SK-N-SH treated with all-trans-retinoic acid at 6 μM for 48 hours (cell line): ENCODE measurements around the gene PSPH.

Experiments used
- ARNTL ChIP-seq: fragments of 450-650 bp; formaldehyde crosslinking; IDR thresholded peaks from 2 replicates; pipeline ENCODE4 v1.5.0; 2020; ENCODE audit warnings: low read depth, mild to moderate bottlenecking, moderate library complexity, borderline replicate concordance
- RARB ChIP-seq: fragments of 250-450 bp; sonication (Bioruptor Pico); IDR thresholded peaks from 2 replicates; pipeline ENCODE4 v1.8.0; 2021; ENCODE audit warnings: mild to moderate bottlenecking, moderate library complexity
- ZC3H10 ChIP-seq: fragments of 250-450 bp; sonication (Bioruptor Pico); IDR thresholded peaks from 2 replicates; pipeline ENCODE4 v1.5.1; 2021; ENCODE audit warnings: mild to moderate bottlenecking, moderate library complexity
- TF ChIP-seq, protein P1 (sequence below): fragments of 250-450 bp; sonication (Bioruptor Pico); IDR thresholded peaks from 2 replicates; pipeline ENCODE4 v1.8.0; 2020; ENCODE audit warnings: mild to moderate bottlenecking, moderate library complexity, borderline replicate concordance
- TF ChIP-seq, protein P2 (sequence below): fragments of 250-450 bp; sonication (Bioruptor Pico); IDR thresholded peaks from 2 replicates; pipeline ENCODE4 v1.5.1; 2020; ENCODE audit warnings: low read depth, mild to moderate bottlenecking, moderate library complexity

DNA sequence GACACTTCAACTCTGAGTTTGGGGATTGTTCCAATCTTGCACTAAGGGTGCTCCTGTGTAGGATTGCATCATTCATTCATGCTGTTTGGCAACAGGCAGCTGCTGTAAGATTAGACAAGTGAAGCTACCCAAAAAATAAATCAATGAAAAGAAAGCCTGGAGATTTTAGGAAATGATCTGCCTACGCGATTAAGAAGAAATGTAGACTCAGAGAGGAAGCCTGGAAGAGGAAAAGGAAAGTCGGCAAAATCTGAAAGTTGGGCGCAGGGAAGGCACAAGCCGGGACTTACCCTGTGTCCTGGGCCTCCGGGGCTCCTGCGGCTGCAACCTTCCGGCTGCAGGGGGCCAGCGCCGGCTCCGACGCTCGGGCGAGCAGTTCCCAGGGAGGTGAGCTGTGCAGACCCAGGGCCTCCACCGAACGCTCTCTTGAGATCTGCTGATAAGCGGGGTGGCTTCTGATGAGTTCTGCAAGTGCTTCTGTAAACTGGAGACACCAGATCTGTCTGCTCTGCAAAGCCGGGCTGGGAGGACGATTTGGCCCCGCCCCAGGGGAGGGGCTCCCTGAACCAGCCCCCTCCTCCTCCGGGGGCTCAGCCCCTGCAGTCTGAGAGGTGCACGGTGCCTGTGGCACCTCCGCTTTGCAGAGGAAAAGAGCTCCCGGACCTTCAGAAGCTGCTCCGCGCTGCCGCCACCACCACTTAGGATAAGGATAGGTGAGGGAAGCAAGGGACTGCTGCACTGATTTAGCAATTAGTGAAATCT lies 17.4 kb downstream of the PSPH start:
- TF ChIP-seq, protein P1, sequence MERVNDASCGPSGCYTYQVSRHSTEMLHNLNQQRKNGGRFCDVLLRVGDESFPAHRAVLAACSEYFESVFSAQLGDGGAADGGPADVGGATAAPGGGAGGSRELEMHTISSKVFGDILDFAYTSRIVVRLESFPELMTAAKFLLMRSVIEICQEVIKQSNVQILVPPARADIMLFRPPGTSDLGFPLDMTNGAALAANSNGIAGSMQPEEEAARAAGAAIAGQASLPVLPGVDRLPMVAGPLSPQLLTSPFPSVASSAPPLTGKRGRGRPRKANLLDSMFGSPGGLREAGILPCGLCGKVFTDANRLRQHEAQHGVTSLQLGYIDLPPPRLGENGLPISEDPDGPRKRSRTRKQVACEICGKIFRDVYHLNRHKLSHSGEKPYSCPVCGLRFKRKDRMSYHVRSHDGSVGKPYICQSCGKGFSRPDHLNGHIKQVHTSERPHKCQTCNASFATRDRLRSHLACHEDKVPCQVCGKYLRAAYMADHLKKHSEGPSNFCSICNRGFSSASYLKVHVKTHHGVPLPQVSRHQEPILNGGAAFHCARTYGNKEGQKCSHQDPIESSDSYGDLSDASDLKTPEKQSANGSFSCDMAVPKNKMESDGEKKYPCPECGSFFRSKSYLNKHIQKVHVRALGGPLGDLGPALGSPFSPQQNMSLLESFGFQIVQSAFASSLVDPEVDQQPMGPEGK (CRISPR knock-in tag), result peak; percentile 97
- TF ChIP-seq ZC3H10 (CRISPR knock-in tag), result no peak
- TF ChIP-seq RARB (CRISPR knock-in tag), result no peak
- no peak for TF ChIP-seq ARNTL (CRISPR knock-in tag)
- TF ChIP-seq, protein P2, sequence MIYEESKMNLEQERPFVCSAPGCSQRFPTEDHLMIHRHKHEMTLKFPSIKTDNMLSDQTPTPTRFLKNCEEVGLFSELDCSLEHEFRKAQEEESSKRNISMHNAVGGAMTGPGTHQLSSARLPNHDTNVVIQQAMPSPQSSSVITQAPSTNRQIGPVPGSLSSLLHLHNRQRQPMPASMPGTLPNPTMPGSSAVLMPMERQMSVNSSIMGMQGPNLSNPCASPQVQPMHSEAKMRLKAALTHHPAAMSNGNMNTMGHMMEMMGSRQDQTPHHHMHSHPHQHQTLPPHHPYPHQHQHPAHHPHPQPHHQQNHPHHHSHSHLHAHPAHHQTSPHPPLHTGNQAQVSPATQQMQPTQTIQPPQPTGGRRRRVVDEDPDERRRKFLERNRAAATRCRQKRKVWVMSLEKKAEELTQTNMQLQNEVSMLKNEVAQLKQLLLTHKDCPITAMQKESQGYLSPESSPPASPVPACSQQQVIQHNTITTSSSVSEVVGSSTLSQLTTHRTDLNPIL (CRISPR knock-in tag), result 0 out of 2 replicates have a peak, but pooled peaks have one; percentile 43
